NCI-H2081 treated with DMSO at 0.1 percent for 48 hours (cell line): Measurements from ENCODE around the gene HGS.

Experiments
- DNase-seq: peaks from one replicate; lab custom pipeline; 2025; lab: John Stamatoyannopoulos, UW

HGS gene

GRCh38 chr17:81741049-81741593 is 57.3 kb downstream of the HGS start:
- DNase-seq = no peak

- DNase-seq = no peak
Observed at GRCh38 chr17:81741594-81742452, 58.0 kb downstream of the HGS start.
